ENCODE measurements around the gene RNF150.

- TF ChIP-seq REST (IDR thresholded peaks at IDR 0.05; ENCODE audit: insufficient read depth in 1 of 2, low read depth in 2 of 2, low read length in 2 of 2) (no peak), POLR2AphosphoS5 (IDR thresholded peaks at IDR 0.05; ENCODE audit: low read depth, low read length) (no peak)
Observed at GRCh38 chr4:141077611-141078225, 55.6 kb downstream of the RNF150 start.
